NCI-H510A (cell line): Measurements from ENCODE around the gene USP8.
"Not testable (repeated sequence)": the region's sequence is repeated elsewhere in the genome, so short reads cannot be mapped to it uniquely, and the experiment has no call there.

ENCODE experiments used
- DNase-seq: peaks from one replicate; lab custom pipeline; 2025; lab: John Stamatoyannopoulos, UW

USP8 gene

DNA sequence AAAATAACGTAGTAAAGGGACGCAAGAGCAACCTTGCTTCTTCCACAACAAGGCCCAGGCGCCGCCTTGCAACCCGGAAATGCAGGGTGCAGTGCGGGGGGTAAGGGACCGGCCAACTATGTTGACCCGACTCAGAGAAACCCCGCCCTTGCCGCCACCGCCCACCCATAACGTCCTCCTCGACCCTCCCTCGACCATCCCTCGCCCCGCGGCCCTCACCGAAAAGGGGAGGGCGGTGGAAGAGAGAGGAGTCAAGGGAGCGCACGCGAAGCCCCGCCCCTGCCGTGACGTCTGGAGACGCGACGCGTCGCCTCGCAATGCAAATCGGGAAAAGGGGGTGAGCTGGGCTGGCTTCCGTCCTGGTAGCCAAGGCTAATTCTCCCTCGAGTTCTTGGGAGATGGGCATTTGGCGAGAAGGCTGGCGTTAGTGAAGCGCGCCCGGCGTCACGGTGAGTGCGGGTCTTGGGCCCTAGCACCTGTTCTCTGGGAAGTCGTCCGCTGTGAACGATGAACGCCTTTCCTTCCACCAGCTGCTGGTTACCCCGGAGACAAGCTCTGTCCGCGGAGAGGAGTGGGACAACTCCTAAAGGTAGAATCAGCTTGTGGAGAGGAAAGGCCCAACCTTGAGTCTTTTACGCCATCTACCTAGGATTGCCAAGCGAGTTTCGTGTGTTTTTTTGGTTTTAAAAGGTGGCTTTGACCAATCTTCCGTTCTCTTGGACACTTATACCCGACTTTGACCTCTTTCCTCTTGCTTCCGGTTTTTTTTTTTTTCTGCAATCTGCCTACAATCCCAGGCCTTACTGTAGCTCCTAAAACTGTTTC lies at the start of gene USP8:
USP8 (plus strand) TSS at position 340 of the 825 bp plus-strand sequence. CDS start 14,669 bp downstream, outside the sequence.
- DNase-seq, result peak; percentile 93

DNA sequence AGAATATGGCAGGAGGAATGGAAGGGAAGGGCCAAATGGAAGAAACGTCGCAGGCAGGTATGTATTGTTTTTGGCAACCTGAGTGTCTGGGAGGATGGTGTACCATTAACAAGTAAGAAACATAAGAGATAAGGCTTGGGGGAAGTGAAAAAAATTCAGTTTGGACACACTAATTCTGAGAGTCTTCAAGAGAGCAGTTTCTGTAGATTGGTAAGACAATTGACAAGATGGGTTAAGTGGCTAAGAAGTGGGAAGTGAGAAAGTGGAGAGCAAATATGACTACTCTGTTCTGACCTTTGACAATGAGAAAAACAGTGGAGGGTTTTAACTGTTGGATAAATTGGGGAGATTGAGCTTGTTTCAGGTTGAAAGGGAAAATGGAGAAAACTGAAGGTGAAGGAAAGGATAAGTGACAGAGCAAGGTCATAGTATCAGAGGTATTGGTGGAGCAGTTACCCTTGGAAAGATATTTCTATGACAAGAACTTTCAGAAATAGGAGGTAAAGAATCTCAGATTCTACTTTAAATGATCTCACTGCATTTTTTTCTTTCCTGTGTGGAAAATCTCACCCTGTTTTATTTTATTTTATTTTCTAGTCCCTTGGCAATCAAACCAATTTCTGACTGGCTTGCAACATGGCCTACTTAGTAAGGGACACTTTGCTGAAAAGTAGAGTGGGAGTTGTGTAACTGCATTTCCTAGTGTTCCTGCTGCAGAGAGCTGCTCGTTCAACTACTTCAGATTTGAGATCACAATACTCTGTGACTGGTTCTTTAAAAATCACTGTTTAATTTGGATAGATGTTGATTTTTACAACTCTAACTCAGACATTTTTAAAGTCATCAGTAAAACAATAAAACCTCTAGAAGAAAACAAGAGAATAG lies 46.1 kb upstream of the USP8 start:
- no peak for DNase-seq

DNA sequence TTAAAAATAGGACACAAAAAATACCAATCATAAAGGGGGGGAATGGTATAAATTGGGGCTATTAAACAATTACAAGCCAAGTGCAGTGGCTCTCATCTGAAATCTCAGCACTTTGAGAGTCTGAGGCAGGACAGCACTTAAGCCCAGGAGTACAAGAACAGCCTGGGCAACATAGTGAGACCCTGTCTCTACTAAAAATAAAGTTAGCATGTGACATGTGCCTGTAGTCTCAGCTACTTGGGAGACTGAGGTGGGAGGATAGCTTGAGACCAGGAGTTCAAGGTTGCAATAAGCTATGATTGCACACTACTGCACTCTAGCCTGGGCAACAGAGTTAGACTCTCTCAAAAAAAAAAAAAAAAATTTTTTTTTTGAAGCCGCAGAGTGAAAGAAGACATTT lies 45.4 kb upstream of the USP8 start:
- DNase-seq, result no peak

DNA sequence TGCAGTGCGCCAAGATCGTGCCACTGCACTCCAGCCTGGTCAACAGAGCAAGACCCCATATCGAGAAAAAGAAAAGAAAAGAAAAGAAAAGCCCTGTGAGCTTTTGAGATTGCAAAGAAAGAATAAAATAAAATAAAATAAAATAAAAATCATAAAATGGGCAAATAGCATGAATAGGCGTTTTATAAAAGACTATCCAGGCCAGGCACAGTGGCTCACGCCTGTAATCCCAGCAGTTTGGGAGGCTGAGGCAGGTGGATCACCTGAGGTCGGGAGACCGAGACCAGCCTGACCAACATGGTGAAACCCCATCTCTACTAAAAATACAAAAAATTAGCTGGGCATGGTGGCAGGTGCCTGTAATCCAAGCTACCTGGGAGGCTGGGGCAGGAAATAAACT lies 44.8 kb upstream of the USP8 start:
- not testable (repeated sequence) for DNase-seq

DNA sequence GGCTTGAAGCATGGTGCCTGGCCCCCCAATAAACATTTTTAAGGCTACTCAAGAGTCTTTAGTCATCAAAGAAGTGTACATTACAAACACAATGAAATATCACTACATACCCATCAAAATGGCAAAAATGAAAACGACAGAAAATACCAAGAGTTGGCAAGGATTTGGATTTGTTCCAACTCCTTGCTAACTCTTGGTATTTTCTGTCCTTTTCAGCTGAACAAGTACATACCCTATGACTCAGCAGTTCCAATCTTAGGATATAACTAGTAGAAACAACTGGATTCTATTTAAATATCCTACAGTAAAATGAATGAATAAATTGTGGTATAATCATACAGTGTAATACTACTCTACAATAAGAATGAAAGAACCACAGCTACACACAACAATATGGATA lies 44.1 kb upstream of the USP8 start:
- no peak for DNase-seq

DNA sequence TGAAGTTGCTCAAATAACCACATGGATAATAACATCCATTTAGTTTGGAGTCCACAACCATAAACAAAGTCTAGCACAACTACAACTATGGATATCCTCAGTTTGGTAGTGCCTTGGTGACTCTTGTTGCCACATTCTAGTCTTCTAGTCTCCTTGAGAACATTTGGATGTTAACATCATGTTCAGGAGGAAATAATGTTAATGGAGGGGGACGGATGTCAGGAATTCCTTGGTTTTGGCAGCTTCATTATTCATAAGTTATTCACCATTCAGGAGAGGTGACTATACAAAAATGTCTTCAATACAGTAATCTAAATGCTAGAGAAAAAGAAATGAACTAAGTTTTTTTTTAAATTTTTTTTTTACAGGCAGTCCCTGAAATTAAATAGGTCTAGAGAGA lies 42.8 kb upstream of the USP8 start:
- DNase-seq, result no peak

DNA sequence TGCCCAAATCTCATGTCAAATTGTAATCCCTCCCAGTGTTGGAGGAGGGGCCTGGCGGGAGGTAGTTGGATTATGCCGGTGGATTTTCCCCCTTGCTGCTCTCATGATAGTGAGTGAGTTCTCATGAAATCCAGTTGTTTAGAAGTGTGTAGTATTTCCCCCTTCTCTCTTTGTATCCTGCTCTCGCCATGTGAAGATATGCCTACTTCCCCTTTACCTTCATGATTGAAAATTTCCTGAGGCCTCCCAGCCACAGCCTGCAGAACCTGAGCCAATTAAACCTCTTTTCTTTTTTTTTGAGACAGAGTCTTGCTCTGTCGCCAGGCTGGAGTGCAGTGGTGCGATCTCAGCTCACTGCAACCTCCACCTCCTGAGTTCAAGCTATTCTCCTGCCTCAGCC lies 41.8 kb upstream of the USP8 start:
- not testable (repeated sequence) for DNase-seq

DNA sequence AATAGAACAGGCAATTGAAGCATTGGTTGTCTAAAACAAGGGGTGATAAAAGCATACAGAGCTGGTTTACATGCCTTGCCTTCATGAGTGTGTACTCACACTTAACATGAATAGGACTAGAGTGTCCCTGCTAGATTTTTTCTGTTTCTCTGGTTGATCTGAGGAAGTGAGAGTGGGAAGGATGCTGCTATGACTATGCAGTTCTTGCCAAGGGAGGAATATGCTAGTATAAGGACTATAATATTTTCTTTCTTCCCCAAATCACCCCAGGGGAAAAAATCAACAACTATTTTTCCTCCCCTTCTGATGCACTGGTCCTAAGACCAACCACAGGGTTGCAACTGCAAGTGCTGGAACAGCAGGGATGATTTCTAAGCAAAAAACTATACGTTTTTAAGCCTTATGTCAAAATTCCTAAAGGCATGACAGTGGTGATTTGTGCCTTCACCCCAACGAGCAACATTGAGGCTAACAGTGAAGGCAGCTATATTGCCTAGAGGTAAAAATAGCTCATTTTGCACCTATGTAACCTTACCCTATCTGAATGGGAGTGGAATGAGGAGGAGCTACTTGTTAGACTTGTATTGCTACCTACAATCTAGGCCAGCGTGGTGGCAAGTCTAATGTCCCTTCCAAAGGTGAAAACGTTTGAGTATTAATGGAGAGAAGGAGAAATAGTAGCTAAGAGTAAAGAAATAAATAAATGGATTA lies 33.5 kb upstream of the USP8 start:
- DNase-seq, result no peak

DNA sequence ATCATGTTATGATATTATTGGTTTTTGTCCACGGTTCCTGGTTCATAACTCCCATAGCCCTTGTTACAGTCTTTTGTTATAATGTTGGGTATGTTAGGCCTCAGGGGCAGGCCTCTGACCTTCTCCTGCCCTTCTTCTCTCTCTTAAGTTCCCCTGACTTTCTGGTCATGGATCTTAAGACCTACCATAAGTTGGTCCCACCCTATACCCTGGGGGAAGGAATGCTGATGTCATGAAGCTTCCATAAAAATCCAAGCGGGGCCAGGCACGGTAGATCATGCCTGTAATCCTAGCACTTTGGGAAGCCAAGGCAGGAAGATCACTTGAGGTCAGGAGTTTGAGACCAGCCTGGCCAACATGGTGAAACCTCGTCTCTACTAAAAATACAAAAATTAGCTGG lies 32.6 kb upstream of the USP8 start:
- DNase-seq, result not testable (repeated sequence)

DNA sequence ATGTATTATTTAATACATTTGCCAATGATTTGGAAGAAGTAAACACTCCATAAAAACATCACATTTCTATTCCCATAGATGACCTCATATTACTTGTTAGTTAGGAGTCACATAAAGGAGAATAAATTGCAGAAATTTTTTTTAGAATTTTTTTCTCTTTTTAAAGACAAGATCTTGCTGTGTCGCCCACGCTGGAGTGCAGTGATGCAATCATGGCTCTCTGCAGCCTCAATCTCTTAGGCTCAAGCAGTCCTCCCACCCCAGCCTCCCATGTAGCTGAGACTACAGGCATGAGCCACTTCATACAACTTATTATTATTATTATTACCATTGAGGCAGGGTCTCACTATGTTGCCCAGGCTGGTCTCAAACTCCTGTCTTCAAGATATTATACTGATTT lies 12.3 kb upstream of the USP8 start:
- no peak for DNase-seq

DNA sequence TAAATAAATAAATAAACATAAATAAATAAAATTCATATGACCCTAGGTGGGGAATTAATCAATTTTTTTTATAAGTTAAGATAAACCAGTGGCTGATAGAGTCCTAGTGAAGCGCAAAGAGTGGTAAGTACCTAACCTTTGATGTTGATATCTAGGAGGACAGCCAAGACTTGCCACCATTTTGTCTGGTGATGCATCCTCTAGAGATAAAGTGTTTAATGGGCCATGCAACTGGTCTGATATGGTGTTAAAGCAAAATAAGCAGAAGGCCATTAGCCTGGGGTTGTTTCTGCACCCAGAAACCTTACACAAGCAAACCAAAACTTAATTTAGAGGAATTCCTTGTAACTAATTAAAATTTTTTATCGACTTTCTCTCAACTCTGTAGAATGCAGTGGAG lies 9.6 kb upstream of the USP8 start:
- no peak for DNase-seq

DNA sequence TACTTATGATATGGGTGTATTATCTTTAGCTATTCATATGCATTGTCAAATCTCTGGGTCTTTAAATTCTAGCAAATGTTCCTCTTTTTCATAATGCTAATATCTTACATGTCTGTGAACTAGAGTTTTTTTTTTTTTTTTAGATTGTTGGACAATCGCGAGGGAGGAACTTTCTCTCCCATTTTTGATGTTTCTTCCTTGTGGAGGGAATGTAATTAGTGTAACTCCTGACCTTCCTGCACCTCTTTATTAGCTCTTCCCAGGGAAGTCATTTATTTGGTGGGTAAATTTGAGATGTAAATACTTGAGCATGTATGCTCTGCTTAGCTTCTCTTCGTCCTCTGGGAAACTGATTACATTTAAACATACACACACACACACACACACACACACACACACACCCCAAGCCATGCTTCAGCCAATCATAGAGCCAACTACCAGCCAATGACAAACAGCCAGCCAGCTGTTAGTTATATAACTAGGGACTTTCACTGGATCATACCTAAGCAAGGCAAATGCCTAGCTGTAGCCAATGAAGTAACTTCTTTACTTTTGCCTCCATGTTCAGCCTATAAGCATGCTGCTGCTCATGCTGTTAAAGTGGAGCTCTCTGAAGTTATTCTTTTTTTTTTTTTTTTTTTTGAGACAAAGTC lies 8.3 kb upstream of the USP8 start:
- no peak for DNase-seq

DNA sequence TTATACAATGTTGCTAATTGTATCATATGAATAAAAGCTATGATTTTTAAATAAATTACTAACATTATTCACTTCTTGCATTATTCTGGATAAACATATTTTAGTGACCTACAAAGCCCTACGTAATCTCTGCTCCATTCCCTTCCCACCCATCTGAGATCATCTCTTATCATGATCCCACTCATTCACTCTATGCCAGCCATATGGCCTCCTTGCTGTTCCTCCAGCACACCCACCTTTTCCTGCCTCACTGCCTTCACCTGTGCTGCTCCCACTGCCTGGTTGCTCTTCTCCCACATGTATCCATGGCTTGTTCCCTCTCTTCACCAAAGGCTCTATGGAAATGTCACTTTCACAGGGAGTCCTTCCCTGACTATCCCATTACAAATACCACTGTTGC lies 7.3 kb upstream of the USP8 start:
- no peak for DNase-seq

DNA sequence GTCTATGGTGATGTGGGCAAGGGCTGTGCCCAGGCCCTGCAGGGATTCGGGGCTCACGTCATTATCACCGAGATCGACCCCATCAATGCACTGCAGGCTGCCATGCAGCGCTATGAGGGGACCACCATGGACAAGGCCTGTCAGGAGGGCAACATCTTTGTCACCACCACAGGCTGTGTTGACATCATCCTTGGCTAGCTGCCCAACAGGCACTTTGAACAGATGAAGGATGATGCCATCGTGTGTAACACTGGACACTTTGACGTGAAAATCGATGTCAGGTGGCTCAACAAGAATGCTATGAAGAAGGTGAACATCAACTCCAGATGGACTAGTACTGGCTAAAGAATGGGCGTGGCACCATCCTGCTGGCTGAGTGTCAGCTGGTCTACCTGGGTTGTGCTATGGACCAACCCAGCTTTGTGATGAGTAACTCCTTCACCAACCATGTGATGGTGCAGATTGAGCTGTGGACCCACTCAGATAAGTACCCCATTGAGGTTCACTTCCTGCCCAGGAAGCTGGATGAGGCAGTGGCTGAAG lies 6.1 kb upstream of the USP8 start:
- no peak for DNase-seq

DNA sequence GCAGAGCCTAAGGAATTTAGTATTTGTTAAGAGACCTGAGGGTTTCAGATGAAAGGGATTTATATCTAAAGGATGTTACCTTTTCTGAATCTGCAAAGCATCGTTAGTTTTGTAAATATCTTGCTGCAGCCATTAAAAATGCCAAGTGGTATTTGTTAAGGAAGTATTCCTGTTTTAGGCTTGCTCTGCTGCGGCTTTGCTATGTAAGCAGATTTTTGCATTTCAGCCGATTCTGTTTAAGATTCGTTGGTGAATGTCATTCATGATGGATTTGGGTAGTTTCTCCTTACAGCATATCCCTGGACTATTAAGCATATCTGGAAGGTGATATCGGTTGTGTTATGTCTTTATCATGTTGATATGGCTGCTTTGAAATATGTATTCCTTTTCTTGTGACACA lies 1.0 kb downstream of the USP8 start:
- DNase-seq, result no peak

DNA sequence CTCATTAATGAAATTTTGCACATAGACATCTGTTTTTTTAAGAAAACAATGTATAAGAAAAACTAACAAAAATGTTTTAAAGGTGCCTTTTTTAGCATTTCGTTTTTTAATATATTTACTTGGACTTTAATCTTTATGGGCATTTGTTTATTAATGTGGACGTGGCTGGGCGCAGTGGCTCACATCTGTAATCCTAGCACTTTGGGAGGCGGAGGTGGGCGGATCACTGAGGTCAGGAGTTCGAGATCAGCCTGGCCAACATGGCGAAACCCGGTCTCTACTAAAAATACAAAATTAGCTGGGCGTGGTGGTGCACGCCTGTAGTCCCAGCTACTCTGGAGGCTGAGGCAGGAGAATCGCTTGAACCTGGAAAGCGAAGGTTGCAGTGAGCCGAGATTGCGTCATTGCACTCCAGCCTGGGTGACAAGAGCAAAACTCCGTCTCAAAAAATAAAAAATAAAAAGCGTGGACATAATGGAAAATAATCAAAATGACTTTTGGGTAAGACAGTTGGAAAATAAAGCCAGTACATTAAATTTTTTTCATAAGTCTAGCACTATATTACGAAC lies 1.6 kb downstream of the USP8 start:
- not testable (repeated sequence) for DNase-seq

DNA sequence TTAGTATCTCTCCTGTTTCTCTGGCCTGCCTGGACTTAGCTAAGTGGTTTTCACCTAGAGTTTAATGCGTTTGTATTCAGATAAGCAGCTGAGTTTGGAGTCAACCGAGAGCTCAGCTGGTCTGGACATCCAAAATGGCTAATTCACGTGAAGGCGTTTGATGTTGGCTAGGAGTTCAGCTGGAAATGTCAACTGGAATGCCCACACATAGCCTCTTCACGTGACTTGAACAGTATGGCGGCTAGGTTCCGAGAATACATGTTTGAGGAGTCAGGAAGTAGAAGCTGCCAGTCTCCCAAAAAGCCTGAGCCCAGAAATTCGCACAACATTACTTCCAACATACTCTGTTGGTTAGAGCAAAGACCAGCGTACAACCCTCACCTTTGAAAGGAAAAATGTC lies 2.2 kb downstream of the USP8 start:
- no peak for DNase-seq

DNA sequence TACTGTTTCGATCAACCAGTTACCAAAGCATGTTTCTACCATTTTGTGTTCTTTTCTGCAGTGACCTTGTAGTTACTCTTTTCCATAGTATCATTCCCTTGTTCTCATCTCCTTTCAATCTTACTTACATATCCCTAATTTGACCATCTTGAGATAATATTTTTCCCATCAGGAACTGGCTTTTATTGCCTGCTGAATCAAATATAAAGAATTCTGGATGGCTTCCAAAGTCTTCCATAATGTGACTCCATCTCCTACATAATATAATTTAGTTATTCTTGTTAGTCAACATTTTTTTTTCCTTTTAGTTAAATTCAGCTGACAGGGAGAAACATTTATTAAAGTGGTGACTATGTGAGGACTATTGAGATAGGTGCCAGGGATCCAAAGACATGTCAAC lies 7.0 kb downstream of the USP8 start:
- DNase-seq, result no peak

DNA sequence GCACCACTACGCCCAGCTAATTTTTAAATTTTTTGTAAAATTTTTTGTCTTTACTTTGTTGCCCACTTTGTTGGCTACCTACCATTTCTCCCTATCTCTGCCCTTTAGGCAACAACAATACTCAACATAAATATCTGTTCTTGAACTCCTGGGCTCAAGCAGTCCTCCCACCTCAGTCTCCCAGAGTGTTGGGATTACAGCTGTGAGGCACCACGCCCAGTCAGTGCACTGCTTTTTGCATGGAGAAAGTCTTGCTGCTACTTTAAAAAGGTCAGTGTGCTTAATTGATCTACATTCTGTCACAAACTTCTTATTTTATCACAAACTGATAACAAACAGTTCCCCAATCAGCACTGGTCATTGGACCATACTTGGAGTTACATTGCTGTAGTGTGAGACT lies 8.0 kb downstream of the USP8 start:
- DNase-seq, result no peak

DNA sequence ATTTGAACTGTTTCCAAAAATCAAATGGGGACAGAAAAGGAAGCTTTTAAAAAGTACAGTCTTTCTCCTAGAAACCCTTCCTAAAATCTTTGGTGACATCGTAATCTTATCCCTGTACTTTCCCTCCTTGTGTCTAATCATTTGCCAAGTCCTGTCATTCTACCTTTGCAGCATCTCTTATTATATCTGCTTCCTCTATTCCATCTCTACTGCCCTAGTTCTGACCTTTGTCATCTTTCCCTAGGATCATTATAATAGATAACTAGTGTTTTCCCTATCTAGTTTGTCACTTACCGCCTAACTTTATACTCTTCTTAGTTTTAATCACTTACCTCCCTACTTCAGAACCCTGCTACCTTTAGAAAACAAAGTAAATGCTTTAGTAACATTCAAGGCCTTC lies 11.6 kb downstream of the USP8 start:
- DNase-seq, result no peak

DNA sequence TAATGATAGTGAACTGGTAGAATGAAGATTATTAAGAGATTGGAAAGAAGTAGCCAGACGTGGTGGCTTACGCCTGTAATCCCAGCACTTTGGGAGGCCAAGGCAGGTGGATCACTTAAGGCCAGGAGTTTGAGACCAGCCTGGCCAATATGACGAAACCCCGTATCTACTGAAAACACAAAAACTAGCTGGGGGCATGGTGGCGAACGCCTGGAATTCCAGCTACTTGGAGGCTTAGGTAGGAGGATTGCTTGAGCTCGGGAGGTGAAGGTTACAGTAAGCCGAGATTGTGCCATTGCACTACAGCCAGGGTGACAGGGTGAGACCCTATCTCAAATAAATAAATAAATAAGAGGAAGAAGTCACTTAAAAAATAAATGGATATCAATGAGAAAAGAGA lies 14.0 kb downstream of the USP8 start:
- DNase-seq, result no peak
